ENCODE data around the gene CDH4. TPM values are rescaled to one million over a fixed set of nuclear protein-coding genes. Genes with fewer than 3 reads are reported as not detected.

Gene CDH4
- total and polyA plus RNA-seq, 11 donors = 0.04 to 0.54 (median 0.08) TPM; not detected in 1

DNA sequence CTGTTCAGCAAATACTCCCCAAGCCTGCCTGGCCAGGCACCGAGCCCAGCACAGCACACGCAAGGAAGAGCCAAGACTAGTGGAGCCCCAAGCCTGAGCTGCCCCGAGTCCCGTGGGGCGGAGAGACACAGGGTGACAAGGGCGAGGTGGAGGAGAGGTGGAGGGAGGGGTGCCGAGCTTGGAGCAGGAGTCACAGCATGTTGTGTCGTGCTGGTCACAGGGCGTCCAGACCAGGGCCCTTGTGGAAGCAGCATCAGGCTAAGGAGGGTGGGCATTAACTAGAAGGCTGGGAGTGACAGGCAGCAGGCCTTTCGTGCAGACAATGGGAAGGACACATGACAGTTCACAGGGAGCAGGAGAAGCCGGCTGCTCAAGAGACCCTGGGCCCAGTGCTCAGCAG lies 422.1 kb downstream of the CDH4 start:
- no peak for TF ChIP-seq POLR2A (IDR thresholded peaks at IDR 0.05)
- TF ChIP-seq, protein P1, sequence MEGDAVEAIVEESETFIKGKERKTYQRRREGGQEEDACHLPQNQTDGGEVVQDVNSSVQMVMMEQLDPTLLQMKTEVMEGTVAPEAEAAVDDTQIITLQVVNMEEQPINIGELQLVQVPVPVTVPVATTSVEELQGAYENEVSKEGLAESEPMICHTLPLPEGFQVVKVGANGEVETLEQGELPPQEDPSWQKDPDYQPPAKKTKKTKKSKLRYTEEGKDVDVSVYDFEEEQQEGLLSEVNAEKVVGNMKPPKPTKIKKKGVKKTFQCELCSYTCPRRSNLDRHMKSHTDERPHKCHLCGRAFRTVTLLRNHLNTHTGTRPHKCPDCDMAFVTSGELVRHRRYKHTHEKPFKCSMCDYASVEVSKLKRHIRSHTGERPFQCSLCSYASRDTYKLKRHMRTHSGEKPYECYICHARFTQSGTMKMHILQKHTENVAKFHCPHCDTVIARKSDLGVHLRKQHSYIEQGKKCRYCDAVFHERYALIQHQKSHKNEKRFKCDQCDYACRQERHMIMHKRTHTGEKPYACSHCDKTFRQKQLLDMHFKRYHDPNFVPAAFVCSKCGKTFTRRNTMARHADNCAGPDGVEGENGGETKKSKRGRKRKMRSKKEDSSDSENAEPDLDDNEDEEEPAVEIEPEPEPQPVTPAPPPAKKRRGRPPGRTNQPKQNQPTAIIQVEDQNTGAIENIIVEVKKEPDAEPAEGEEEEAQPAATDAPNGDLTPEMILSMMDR (IDR thresholded peaks at IDR 0.05) = no peak
- intact Hi-C loops (cut with DNase I) = loop anchor here in 1 of 10 donors (10.0 kb wide), 1 partner anchor 59 kb away; no protein-coding TSS in a partner anchor

DNA sequence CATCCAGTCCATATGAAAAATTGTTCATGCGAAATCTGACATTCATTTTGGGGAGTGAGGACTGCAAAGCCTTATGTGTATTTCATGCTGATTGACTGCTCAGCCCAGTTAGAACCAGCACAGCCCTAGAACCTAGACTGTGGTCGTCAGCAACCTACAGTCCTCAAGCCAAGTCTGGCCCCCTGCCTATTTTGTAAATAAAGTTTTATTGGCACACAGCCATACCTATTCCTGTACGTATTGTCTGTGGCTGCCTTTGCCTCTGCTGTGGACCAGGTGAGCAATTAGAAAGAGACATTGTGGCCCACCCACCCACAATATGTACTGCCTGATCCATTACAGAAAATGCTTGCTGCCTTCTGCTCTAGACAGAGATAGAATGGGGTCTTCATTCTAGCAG lies 422.6 kb downstream of the CDH4 start:
- 59 to 69% (median 64%) methylated on average over 3 of the region's 3 CpGs for WGBS, 4 donors
- no peak for ATAC-seq
- intact Hi-C loops (cut with DNase I) = loop anchor here in 1 of 10 donors (10.0 kb wide), 1 partner anchor 60 kb away; no protein-coding TSS in a partner anchor

More for the DNA sequence above, 422.1 kb downstream of the CDH4 start:
- Histone ChIP-seq H3K36me3 (no peaks in the 10 kb centered on the region), H3K4me1 (no peaks in the 10 kb centered on the region), H3K27me3 (peaks cover 0 to 7% (median 0%) of the 10 kb centered on the region in 9 donors), H3K27ac (no peak overlapping the region), H3K4me3 (no peak overlapping the region), H3K9me3 (no peaks in the 10 kb centered on the region)
- DNase-seq (no peak), ATAC-seq (no peak)
- WGBS, 4 donors = 73 to 80% (median 78%) methylated on average over 11 of the region's 11 CpGs

DNA sequence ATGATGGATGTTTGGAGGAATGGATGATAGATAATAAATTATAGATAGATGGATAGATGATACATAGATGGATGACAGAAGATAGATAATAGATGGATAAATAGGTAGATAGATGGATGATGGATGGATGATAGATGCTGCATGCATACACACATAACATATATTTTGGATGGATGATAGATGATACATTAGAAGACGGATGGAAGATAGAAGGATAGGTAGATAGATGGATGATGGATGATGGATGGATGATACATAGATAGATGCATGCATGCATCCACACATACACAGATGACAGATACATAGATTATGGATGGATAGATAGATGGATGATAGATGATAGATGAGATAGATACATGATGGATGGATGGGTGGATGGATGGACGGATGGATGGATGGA lies 425.9 kb downstream of the CDH4 start:
- DNase-seq = no peak
- H3K27me3 ChIP-seq = peaks cover 0 to 6% (median 0%) of the 10 kb centered on the region in 9 donors
- H3K4me1 ChIP-seq = no peaks in the 10 kb centered on the region
- 60 to 90% (median 64%) methylated on average over 2 of the region's 2 CpGs for WGBS, 4 donors
- no peak for ATAC-seq
- no peak overlapping the region for H3K4me3 ChIP-seq
- no peaks in the 10 kb centered on the region for H3K9me3 ChIP-seq
- H3K27ac ChIP-seq = no peak overlapping the region
- intact Hi-C loops (cut with DNase I) = loop anchor here in 1 of 10 donors (10.0 kb wide), 1 partner anchor 63 kb away; no protein-coding TSS in a partner anchor
- H3K36me3 ChIP-seq = no peaks in the 10 kb centered on the region
- TF ChIP-seq, protein P1 (IDR thresholded peaks at IDR 0.05) = no peak
- no peak for TF ChIP-seq POLR2A (IDR thresholded peaks at IDR 0.05)

More for the DNA sequence above, 422.6 kb downstream of the CDH4 start:
- TF ChIP-seq, protein P1 (IDR thresholded peaks at IDR 0.05) = no peak
- TF ChIP-seq POLR2A (IDR thresholded peaks at IDR 0.05) = no peak
- Histone ChIP-seq H3K36me3 (no peaks in the 10 kb centered on the region), H3K4me1 (no peaks in the 10 kb centered on the region), H3K27ac (no peak overlapping the region), H3K27me3 (peaks cover 0 to 7% (median 0%) of the 10 kb centered on the region in 9 donors), H3K4me3 (no peak overlapping the region), H3K9me3 (no peaks in the 10 kb centered on the region)
- DNase-seq = no peak

DNA sequence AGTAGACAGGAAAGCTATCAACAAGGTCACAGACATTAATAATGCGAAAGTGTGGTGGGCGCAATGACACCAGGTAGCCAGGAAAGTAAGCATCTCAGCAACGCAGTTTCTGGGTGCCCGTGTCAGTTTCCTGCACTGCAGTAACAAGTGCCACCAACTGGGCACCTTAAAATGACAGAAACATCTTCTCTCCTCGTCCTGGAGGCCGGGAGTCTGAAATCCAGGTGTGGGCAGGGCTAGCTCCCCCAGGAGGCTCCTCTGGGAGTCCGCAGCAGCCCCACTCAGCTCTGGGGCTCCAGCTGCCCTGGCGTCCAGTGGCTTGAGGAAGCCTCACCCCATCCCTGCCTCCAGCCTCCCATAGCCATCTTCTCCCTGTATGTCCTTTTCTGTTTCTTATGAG lies 426.4 kb downstream of the CDH4 start:
- intact Hi-C loops (cut with DNase I) = loop anchor here in 1 of 10 donors (10.0 kb wide), 1 partner anchor 64 kb away; no protein-coding TSS in a partner anchor
- Histone ChIP-seq H3K4me3 (no peak overlapping the region), H3K36me3 (no peaks in the 10 kb centered on the region), H3K9me3 (no peaks in the 10 kb centered on the region), H3K4me1 (no peaks in the 10 kb centered on the region), H3K27me3 (peaks cover 0 to 5% (median 0%) of the 10 kb centered on the region in 9 donors), H3K27ac (no peak overlapping the region)
- ATAC-seq (no peak), DNase-seq (no peak)
- WGBS, 4 donors = 83 to 90% (median 87%) methylated on average over 8 of the region's 8 CpGs
- TF ChIP-seq, protein P1 (IDR thresholded peaks at IDR 0.05) = no peak
- no peak for TF ChIP-seq POLR2A (IDR thresholded peaks at IDR 0.05)
